Ovary (tissue), 9 donors: ENCODE results near the gene PCDHGA7. TPM values are rescaled to one million over a fixed set of nuclear protein-coding genes. Genes with fewer than 3 reads are reported as not detected.

Experiments used
- DNase-seq, 5 donors: peaks; one replicate each; pipeline ENCODE4 v3.0.0-alpha.2; 2019 to 2020
- H3K27ac ChIP-seq, 2 donors: fragments of 200-600 bp; one replicate each; pipeline versions ENCODE4 v1.5.1 to v1.8.0; 2019 to 2022
- H3K27me3 ChIP-seq: fragments of 200-600 bp; one replicate; pipeline ENCODE4 v1.8.0; 2022
- H3K36me3 ChIP-seq: fragments of 200-600 bp; sonication (generic); one replicate; pipeline ENCODE4 v1.5.1; 2019
- H3K4me1 ChIP-seq: one replicate; pipeline ENCODE4 v1.8.1; 2013; ENCODE audit warnings: mild to moderate bottlenecking, moderate library complexity; ENCODE audit not compliant: insufficient read depth
- H3K4me3 ChIP-seq: fragments of 200-600 bp; sonication (generic); one replicate; pipeline ENCODE4 v1.5.1; 2017
- H3K9me3 ChIP-seq, 2 donors: fragments of 200-600 bp in 1 of 2; sonication (generic) in 1 of 2; one replicate each; pipeline versions ENCODE4 v1.5.1 to v1.8.1; 2013 to 2019; ENCODE audit warnings: mild to moderate bottlenecking in 1 of 2, moderate library complexity in 1 of 2
- CTCF ChIP-seq, 3 donors: fragments of 450-650 bp in 2 of 3; fragments of 200-600 bp in 1 of 3; IDR thresholded peaks; one replicate each; pipeline versions ENCODE4 v1.5.1 to v1.8.0; 2016 to 2022; ENCODE audit warnings: antibody characterized with exemption in 3 of 3, mild to moderate bottlenecking in 1 of 3
- EP300 ChIP-seq: sonication (generic); formaldehyde crosslinking; IDR thresholded peaks from one replicate; pipeline ENCODE4 v1.6.1; 2017; ENCODE audit warnings: antibody characterized with exemption
- POLR2A ChIP-seq: fragments of 450-650 bp; IDR thresholded peaks from one replicate; pipeline ENCODE4 v1.6.1; 2017; ENCODE audit warnings: antibody characterized with exemption, mild to moderate bottlenecking, moderate library complexity
- WGBS, 3 donors: extraction: QIAGEN DNeasy Blood & Tissue Kit in 1 of 3; methylation state at CpG; one replicate each; pipeline versions ENCODE4 v1.1.5 to v1.1.7; 2013 to 2017; 5-methylcytosine and 5-hydroxymethylcytosine counted together
- intact Hi-C, 4 donors: fragments of 100-400 bp; cut with DNase I; formaldehyde crosslinking; loops; one replicate each; pipeline versions ENCODE4 v1.11.0 to v1.15.1; 2022 to 2023
- polyA plus RNA-seq, 2 donors: library from polyadenylated mRNA; stranded (reverse); fragments of 200-250 nt in 1 of 2; fragments of 350-450 nt in 1 of 2; fragmentation: Illumina TruSeq in 1 of 2; extraction: RNeasy Lipid Tissue Mini Kit (QIAGEN cat#74804) in 1 of 2; gene quantifications; one replicate each; pipeline ENCODE4 v1.2.3, GENCODE V29; 2013 to 2014
- total RNA-seq, 7 donors: library from RNA; depleted of rRNA in 2 of 7; stranded (reverse); fragments of >200 nt in 2 of 7; fragmentation: NEBNext Ultra II Directional in 3 of 7; extraction: Animal tissue kit (Norgen Biotek cat#: 25700) in 3 of 7; gene quantifications; one replicate each; pipeline versions ENCODE4 v1.1.0 to v1.2.4, GENCODE V29; 2016 to 2023
- donor health status: DM: no; HTN: no; CAD: no; lungs with moderate emphysema.
- donor health status: DM: no; HTN: no; CAD: no.
- donor health status: Bipolar disorder and iron deficiency.
- donor health status: DM: yes; HTN: yes; CAD: no.
- donor health status: DM: no; HTN: no; CAD: no.
- donor health status: DM: yes; HTN: yes; CAD: no.

Gene PCDHGA7
- total and polyA plus RNA-seq, 9 donors = 1.3 to 8.6 (median 5.4) TPM

- Histone ChIP-seq H3K4me3 (no peak overlapping the region), H3K36me3 (no peaks in the 10 kb centered on the region), H3K27me3 (no peaks in the 10 kb centered on the region), H3K27ac (no peak overlapping the region), H3K4me1 (peaks cover 2% of the 10 kb centered on the region), H3K9me3 (peaks cover 15 to 50% of the 10 kb centered on the region in 2 donors)
- intact Hi-C loops = loop anchor here in 2 of 4 donors (5.0 to 10.0 kb wide), 2 partner anchors 106 to 138 kb away; no protein-coding TSS in a partner anchor
- no peak for DNase-seq
- WGBS, 3 donors = 23 to 34% (median 23%) methylated on average over 74 of the region's 74 CpGs
- TF ChIP-seq EP300 (no peak), CTCF (IDR thresholded peaks at IDR 0.05) (no peak), POLR2A (no peak)
Measured at GRCh38 chr5:141419074-141419880, 36.7 kb downstream of the PCDHGA7 start.

- TF ChIP-seq EP300 (no peak), CTCF (IDR thresholded peaks at IDR 0.05) (no peak), POLR2A (no peak)
- peaks cover 17 to 45% of the 10 kb centered on the region in 2 donors for H3K9me3 ChIP-seq
- WGBS, 3 donors = 10 to 15% (median 11%) methylated on average over 42 of the region's 42 CpGs
- no peaks in the 10 kb centered on the region for H3K36me3 ChIP-seq
- H3K4me1 ChIP-seq = peaks cover 2% of the 10 kb centered on the region
- no peak within 1 kb of the TSS for H3K27ac ChIP-seq
- no peaks in the 10 kb centered on the region for H3K27me3 ChIP-seq
- H3K4me3 ChIP-seq = no peak within 1 kb of the TSS
- intact Hi-C loops = no loop called here
- DNase-seq = no peak
Measured at GRCh38 chr5:141420855-141421488, 38.4 kb downstream of the PCDHGA7 start, which contains the start of gene PCDHGA11. Gene PCDHGA11 (plus strand): TSS chr5:141421051. CDS start chr5:141421228, 177 bp downstream.

GRCh38 chr5:141421489-141421855 is 38.9 kb downstream of the PCDHGA7 start:
- no peaks in the 10 kb centered on the region for H3K36me3 ChIP-seq
- H3K27me3 ChIP-seq = no peaks in the 10 kb centered on the region
- no peak for DNase-seq
- no peak overlapping the region for H3K4me3 ChIP-seq
- no peak for TF ChIP-seq POLR2A
- TF ChIP-seq EP300 = no peak
- no peak for TF ChIP-seq CTCF (IDR thresholded peaks at IDR 0.05)
- H3K27ac ChIP-seq = no peak overlapping the region
- H3K4me1 ChIP-seq = peaks cover 2% of the 10 kb centered on the region
- 8 to 12% (median 11%) methylated on average over 13 of the region's 13 CpGs for WGBS, 3 donors
- peaks cover 19 to 49% of the 10 kb centered on the region in 2 donors for H3K9me3 ChIP-seq
- intact Hi-C loops = no loop called here

GRCh38 chr5:141422742-141423291 is 40.3 kb downstream of the PCDHGA7 start:
- Histone ChIP-seq H3K27ac (no peak overlapping the region), H3K4me1 (peaks cover 2% of the 10 kb centered on the region), H3K4me3 (no peak overlapping the region), H3K36me3 (no peaks in the 10 kb centered on the region), H3K9me3 (peaks cover 22 to 61% of the 10 kb centered on the region in 2 donors), H3K27me3 (no peaks in the 10 kb centered on the region)
- no peak for DNase-seq
- intact Hi-C loops = no loop called here
- WGBS, 3 donors = 18 to 31% (median 20%) methylated on average over 37 to 42 of the region's 42 CpGs
- no peak for TF ChIP-seq CTCF (IDR thresholded peaks at IDR 0.05)
- TF ChIP-seq EP300 = no peak
- no peak for TF ChIP-seq POLR2A
